ENCODE data around the gene XPO5. TPM values are rescaled to one million over a fixed set of nuclear protein-coding genes. Genes with fewer than 3 reads are reported as not detected.

Gene XPO5
- total and polyA plus RNA-seq, 2 of the 4 experiments (the other 2 are of a cell fraction), result 29.0 to 30.1 TPM

DNA sequence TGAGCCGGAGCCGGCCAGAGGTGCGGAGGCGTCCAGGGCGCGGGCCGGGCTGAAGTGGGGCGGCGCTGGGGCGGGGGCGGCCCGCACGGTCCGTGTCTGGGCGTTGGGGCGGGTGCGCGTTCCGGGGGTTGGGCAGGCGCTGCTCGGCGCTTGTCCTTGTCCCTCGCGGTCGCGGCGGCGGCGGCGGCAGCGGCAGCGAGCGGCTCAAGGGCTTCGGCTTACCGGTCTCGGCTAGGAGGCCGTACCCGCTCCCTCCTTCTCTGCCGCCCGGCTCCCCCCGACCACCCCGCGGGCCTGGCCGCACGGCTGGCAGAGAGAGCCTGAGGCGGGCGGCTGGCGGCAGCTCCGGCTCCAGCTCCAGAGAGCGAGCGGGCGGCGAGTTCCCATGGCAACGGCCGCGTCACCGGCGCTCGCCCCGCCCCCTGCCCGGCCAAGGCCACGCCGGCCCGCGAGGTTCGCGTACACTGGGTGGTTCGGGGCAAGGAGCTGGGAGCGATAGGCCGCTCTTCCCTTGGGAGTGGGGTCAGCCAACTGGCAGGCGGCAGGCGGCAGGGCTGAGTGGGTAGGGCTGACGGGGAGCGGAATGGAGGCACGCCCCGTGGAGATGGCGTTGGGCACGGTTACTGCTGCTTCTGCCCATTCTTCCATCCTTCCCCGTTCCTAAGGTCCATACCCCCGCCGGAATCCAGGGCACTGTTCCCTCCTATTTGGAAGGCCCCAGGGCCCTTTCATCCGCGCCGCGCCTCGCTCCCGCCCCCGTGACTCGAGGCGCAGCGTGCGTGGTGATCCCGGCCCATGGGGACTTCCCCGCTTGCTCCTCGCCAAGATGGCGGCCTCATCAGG is 65.6 kb downstream of the XPO5 start, which contains the start of gene LRRC73:
TSS of gene LRRC73 (minus strand) at position 363 of the 843 bp plus-strand sequence. CDS start 561 bp downstream, outside the sequence.
- H4K20me1 ChIP-seq (ENCODE audit: insufficient read depth, low read length), result peaks cover 10% of the 10 kb centered on the region; the same call in 1 of the 2 replicates
- H3K23ac ChIP-seq (ENCODE audit: low read depth, low read length), result peak within 1 kb of the TSS; percentile 22
- peaks cover 4% of the 10 kb centered on the region for H3K4me1 ChIP-seq (ENCODE audit: control insufficient read depth, insufficient read depth, low read length)
- intact Hi-C loops (cut with micrococcal nuclease), result no loop called here
- DNase-seq, result peak; percentile 68
- no peak within 1 kb of the TSS for H2BK120ac ChIP-seq (ENCODE audit: low read depth, low read length)
- peak within 1 kb of the TSS in 1 of 2 experiments; percentile 83; a peak in 1 of 4 replicates for H4K8ac ChIP-seq (ENCODE audit: low read depth in 2 of 2, low read length in 2 of 2)
- BruUV-seq (replicated peaks), result no TSS peak
- ATAC-seq (ENCODE audit: low read depth), result peak; percentile 88
- peak within 1 kb of the TSS; percentile 93 for H2AK9ac ChIP-seq (replicated peaks; ENCODE audit: low read depth, low read length, poor library complexity)
- peak within 1 kb of the TSS; percentile 78 for H3K4me3 ChIP-seq (ENCODE audit: insufficient read depth, low read depth, low read length)
- no peak within 1 kb of the TSS for H4K5ac ChIP-seq (ENCODE audit: low read depth, low read length)
- H3K36me3 ChIP-seq (ENCODE audit: control insufficient read depth, insufficient read depth, low read length), result peaks cover 38% of the 10 kb centered on the region
- WGBS, 2 experiments (ENCODE audit: extremely low coverage in 2 of 2, insufficient read length in 1 of 2), result 11% methylated on average over 22 of the region's 96 CpGs; no CpG with 5 or more reads in 1 of the 2 experiments
- CTCF ChIA-PET, result interaction anchor here (0.9 kb wide), 1 partner anchor 281 kb away, joined by 3 read pairs; no protein-coding TSS in a partner anchor
- peak within 1 kb of the TSS; percentile 58; the same call in 1 of the 2 replicates for H3K4ac ChIP-seq (ENCODE audit: low read depth, low read length)
- H4K91ac ChIP-seq (ENCODE audit: insufficient read depth, low read depth, low read length), result no peak within 1 kb of the TSS
- H3K56ac ChIP-seq (ENCODE audit: extremely low read depth, insufficient read depth, low read length), result no peak within 1 kb of the TSS
- no peak within 1 kb of the TSS for H2BK15ac ChIP-seq (ENCODE audit: low read depth, low read length)
- dilution Hi-C loops (cut with HindIII; ENCODE audit: low sequenced_read_pairs, unreplicated experiment), result no loop called here
- H3K9ac ChIP-seq (ENCODE audit: low read depth, low read length), result peak within 1 kb of the TSS; percentile 4; the same call in 1 of the 2 replicates
- peak within 1 kb of the TSS; percentile 97 for H2AFZ ChIP-seq (replicated peaks; ENCODE audit: low read length, poor library complexity)
- peaks cover 5 to 16% of the 10 kb centered on the region in 2 experiments for H3K79me1 ChIP-seq (ENCODE audit: low read depth in 1 of 2, low read length in 2 of 2)
- H3K14ac ChIP-seq (replicated peaks; ENCODE audit: low read depth, low read length), result 0 out of 2 replicates have a peak within 1 kb of the TSS, but pooled peaks have one; percentile 66
- peak within 1 kb of the TSS; percentile 92 for H3K4me2 ChIP-seq (ENCODE audit: low read depth, low read length)
- H3K27ac ChIP-seq (ENCODE audit: insufficient read depth, low read length), result peak within 1 kb of the TSS; percentile 37; the same call in 1 of the 2 replicates
- POLR2A ChIA-PET (ENCODE audit: unreplicated experiment), result interaction anchor here (0.7 kb wide), 1 partner anchor 245 kb away, joined by 3 read pairs; no protein-coding TSS in a partner anchor
- peaks cover 4% of the 10 kb centered on the region; the same call in 1 of the 2 replicates for H3K9me1 ChIP-seq (ENCODE audit: insufficient read depth, low read length)
- H2BK20ac ChIP-seq (ENCODE audit: low read depth, low read length), result no peak within 1 kb of the TSS
- TF ChIP-seq MAZ (IDR thresholded peaks at IDR 0.05; ENCODE audit: borderline replicate concordance, low read depth, low read length), result peak; percentile 48; the same call in 1 of the 2 replicates
- no peak for TF ChIP-seq BHLHE40 (IDR thresholded peaks at IDR 0.05; ENCODE audit: low read depth, low read length)
- no peak for TF ChIP-seq NFE2L2 (IDR thresholded peaks at IDR 0.05; ENCODE audit: low read depth, low read length)
- TF ChIP-seq RCOR1 (IDR thresholded peaks at IDR 0.05; ENCODE audit: insufficient replicate concordance, low read length), result no peak
- TF ChIP-seq POLR2A (IDR thresholded peaks at IDR 0.05; ENCODE audit: low read depth, low read length), result no peak
- no peak for TF ChIP-seq CHD1 (IDR thresholded peaks at IDR 0.05; ENCODE audit: low read depth, low read length)
- no peak for TF ChIP-seq MAFK (IDR thresholded peaks at IDR 0.05; ENCODE audit: low read depth, low read length)
- TF ChIP-seq MXI1 (IDR thresholded peaks at IDR 0.05; ENCODE audit: borderline replicate concordance, low read depth, low read length), result peak; percentile 92; the same call in 1 of the 2 replicates
- no peak for TF ChIP-seq RAD21 (IDR thresholded peaks at IDR 0.05; ENCODE audit: low read length)
- no peak for TF ChIP-seq CTCF (conservative IDR thresholded peaks at IDR 0.05; ENCODE audit: low read depth, low read length)
- TF ChIP-seq RFX5 (IDR thresholded peaks at IDR 0.05; ENCODE audit: low read depth, low read length), result peak; percentile 92
- TF ChIP-seq SMC3 (IDR thresholded peaks at IDR 0.05; ENCODE audit: low read depth, low read length), result no peak
- H2BK5ac ChIP-seq (ENCODE audit: low read depth, low read length, poor library complexity, severe bottlenecking), result no peak within 1 kb of the TSS
- no peaks in the 10 kb centered on the region for H3K9me3 ChIP-seq (ENCODE audit: control insufficient read depth, insufficient read depth, low read length)
- in situ Hi-C loops (cut with MboI; ENCODE audit: low sequenced_read_pairs), result no loop called here
- H3K18ac ChIP-seq (ENCODE audit: low read depth, low read length), result no peak within 1 kb of the TSS
- H3K27me3 ChIP-seq (ENCODE audit: control insufficient read depth, insufficient read depth, low read length), result no peaks in the 10 kb centered on the region
- H2AK5ac ChIP-seq (ENCODE audit: low read depth, low read length), result peak within 1 kb of the TSS; percentile 64
